ENCODE data around the gene CD36. TPM values are rescaled to one million over a fixed set of nuclear protein-coding genes. Genes with fewer than 3 reads are reported as not detected.
A peak's percentile ranks its signal among the peaks of the same experiment; 100 is the strongest.

Gene CD36
- total RNA-seq, 1 donor from 2014 or later: 38.8 TPM

GRCh38 chr7:80624763-80625162 is 13.7 kb upstream of the CD36 start:
- no peak for DNase-seq (ENCODE audit: low read depth)

- DNase-seq (ENCODE audit: low read depth): no peak
Measured at GRCh38 chr7:80629023-80629422, 9.4 kb upstream of the CD36 start.

- no peak for DNase-seq (ENCODE audit: low read depth)
Measured at GRCh38 chr7:80630608-80631405, 7.6 kb upstream of the CD36 start.

GRCh38 chr7:80631421-80631820 is 7.0 kb upstream of the CD36 start:
- DNase-seq (ENCODE audit: low read depth): no peak

GRCh38 chr7:80632139-80632538 is 6.3 kb upstream of the CD36 start:
- DNase-seq (ENCODE audit: low read depth): no peak

GRCh38 chr7:80632819-80633218 is 5.6 kb upstream of the CD36 start:
- DNase-seq (ENCODE audit: low read depth): no peak

DNA sequence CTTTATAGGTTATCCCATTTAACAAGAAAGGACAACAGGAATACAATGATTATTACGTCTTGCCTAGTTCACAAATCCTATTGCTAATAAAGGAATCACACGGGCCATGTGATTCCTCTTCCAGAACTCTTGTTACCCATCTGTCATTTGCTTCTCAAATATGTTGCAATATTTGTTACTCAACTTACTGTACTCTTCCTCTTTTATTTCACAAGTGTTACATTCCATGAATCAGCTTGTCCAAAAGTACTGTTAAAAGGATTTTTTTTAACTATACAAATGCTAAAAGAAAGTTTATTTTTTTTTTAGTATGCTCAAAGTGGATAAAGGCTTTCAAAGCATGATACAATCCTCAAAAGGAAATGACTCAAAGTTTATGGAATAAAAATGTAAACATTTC is 3.9 kb upstream of the CD36 start:
- DNase-seq (ENCODE audit: low read depth): peak; percentile 72

- DNase-seq (ENCODE audit: low read depth): no peak
Measured at GRCh38 chr7:80635533-80635932, 2.9 kb upstream of the CD36 start.

GRCh38 chr7:80635998-80636397 is 2.4 kb upstream of the CD36 start:
- no peak for DNase-seq (ENCODE audit: low read depth)

DNA sequence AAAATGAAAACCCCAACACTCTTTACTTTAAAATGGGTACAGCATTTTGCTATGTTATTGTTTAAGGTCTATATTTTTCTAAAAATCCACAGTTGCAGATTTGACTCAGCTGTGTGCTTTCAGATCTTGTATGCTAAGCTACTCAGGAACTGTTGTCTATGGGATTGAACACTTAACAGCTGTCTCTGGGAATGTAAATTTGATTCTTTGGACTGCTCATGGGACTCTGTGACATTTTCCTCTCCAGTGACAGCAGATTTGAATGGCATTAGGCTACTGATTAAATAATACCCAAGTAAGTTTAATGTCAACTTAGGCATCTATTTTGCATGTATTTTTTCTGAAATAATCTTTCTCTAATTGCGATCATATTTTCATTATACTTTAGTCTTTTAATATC is 1.7 kb upstream of the CD36 start:
- DNase-seq (ENCODE audit: low read depth): peak; percentile 77

DNA sequence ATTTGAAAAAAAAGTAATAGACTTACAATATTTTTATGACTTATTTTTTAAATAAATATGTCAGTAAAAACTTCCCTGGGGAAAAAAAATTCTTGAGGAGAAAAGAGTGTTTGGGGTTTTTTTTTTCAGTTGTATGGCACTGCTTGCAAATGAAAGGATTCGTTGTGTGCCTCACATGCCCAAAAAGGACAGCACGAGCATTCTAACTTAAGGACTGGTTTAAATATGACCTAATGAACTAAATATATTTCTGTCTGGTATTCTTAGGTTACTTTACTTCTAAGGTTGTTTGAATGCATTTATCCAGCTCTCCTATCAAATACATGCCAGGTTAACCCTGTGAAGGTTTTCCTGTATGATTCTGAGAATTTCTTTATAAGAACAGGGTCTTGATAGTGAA is 988 bp upstream of the CD36 start:
- peak; percentile 81 for DNase-seq (ENCODE audit: low read depth)

GRCh38 chr7:80639011-80639410 is 569 bp downstream of the CD36 start:
- no peak for DNase-seq (ENCODE audit: low read depth)

DNA sequence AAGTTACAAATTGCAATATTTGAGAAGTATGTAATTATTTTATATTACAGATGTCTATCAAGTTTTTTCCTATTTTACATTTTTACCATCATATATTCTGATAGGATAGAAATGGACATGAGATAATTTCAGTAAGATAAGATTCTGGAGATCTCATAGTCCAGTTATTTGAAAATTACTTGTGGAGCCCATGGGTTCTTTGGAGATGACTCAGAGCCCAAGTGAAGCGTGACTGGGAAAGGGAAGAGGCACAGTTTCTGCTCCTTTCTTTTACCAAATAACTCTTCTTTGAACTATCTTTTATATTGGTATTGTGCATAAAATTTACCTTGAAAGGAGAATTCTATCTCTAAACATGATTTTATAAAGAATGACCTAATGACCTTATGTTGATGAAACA is 2.4 kb downstream of the CD36 start:
- DNase-seq (ENCODE audit: low read depth): peak; percentile 79

- peak; percentile 47 for DNase-seq (ENCODE audit: low read depth)
Measured at GRCh38 chr7:80641548-80641947, 3.1 kb downstream of the CD36 start.

- DNase-seq (ENCODE audit: low read depth): no peak
Measured at GRCh38 chr7:80642871-80643270, 4.4 kb downstream of the CD36 start.

DNA sequence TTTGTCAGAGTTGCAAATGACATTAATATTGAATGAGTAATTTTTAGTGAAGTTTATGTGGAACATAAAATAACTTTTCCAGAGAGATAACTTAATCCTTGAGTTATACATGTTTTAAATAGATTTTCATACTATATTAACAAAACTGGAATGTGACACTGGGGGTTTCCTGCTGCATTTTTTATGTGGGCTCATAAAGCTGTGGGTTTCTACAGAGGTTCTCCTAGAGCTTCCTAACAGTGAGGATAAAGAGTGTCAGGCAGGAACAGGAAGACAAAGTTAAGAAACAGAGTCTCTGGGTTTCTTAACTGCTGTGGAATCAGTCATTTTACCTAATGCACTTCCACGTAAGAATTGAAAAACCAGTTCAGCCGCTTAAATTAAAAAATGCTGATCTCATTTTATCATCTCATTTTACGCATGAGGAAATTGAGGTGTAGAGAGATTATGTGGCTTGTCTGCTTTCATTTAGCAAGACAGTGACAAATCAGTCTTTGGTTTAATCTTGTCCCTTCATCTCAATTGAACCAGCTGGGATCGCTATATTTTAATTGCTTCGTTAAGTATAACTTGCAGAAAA is 5.0 kb downstream of the CD36 start:
- DNase-seq (ENCODE audit: low read depth): no peak

DNA sequence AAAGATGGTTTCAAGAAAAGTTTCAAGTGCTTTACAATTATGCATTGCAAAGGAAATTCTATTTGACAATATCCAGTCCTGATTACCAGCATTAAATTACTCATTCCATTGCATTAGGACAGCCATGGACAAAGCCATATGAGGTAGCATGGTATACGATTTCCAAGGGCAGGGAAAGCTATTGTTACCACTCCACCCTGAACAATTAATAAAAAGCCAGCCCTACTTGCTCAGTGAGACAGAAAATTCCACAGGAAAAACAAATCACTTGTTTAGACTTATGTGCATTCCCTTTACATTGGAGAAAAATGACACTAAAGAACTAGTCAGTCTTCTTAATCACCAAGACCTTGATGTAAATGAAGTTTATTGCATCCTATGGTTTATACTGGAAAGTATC is 5.6 kb downstream of the CD36 start:
- DNase-seq (ENCODE audit: low read depth): no peak

- DNase-seq (ENCODE audit: low read depth): no peak
Measured at GRCh38 chr7:80646083-80646865, 7.8 kb downstream of the CD36 start.

DNA sequence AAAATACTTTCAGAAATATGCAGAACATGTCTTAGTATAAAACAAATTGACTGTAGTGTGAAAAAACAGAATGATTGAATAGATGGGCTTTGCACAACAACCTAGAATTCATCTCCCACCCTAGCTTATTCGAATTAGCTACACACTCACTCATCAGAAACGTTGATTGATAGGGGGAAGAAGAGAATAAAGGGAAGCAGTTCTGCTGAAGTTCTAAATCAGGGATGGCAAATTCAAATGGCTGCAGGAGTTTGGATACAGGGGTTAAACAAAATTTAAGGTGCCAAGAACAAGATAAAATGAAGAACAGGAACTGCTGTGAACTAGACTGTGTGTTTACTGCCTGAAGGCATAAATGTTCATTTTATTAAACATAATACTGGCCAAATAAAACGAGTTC is 9.0 kb downstream of the CD36 start:
- DNase-seq (ENCODE audit: low read depth): no peak

GRCh38 chr7:80648031-80648600 is 9.7 kb downstream of the CD36 start:
- no peak for DNase-seq (ENCODE audit: low read depth)

DNA sequence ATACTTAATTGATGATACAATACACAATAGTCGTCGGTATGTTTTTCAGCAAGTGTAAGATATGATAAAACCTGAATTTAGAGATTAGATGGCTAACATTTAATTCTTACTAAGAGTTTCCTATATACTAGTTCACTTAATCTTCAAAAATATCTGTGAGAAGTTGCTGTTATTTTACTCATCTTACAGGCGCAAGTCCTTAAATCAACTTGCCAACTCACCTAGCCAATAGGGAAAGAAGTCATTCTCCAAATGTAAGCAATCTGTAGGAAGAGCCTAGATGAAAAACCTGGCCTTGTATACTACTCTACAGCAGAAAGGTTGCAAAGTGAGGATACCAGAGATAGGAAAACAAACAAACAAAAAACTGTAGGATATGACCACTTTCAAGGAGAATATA is 10.6 kb downstream of the CD36 start:
- DNase-seq (ENCODE audit: low read depth): no peak

DNA sequence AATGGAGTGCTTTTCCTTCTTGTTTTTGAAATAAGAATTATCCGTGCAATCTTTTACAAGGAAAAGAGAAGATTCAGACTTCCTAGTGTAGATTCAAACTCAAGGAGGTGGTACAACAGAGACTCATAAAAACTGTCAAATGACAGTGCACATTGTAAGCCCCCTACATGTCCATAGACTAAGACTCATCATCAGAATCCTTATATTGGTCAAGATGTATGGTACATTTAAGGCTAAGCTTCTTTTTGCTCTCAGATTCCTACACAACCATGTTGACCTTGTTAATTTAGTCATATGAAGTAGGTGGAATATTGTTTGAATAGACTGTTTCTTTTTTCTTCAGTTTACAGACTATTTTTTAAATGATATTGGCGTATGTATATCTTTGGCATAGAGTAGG is 11.6 kb downstream of the CD36 start:
- DNase-seq (ENCODE audit: low read depth): no peak

Measured in myocyte (in vitro differentiated cells).